GM18511 (cell line): Measurements from ENCODE around the gene CDK9.
"Not testable (repeated sequence)": the region's sequence is repeated elsewhere in the genome, so short reads cannot be mapped to it uniquely, and the experiment has no call there.

Experiments
- ATAC-seq: cut with Tn5 transposase; IDR thresholded peaks from one replicate; pipeline ENCODE4 v1.9.1; 2021; ENCODE audit warnings: mild to moderate bottlenecking, moderate library complexity; ENCODE audit not compliant: unreplicated experiment

The CDK9 gene

DNA sequence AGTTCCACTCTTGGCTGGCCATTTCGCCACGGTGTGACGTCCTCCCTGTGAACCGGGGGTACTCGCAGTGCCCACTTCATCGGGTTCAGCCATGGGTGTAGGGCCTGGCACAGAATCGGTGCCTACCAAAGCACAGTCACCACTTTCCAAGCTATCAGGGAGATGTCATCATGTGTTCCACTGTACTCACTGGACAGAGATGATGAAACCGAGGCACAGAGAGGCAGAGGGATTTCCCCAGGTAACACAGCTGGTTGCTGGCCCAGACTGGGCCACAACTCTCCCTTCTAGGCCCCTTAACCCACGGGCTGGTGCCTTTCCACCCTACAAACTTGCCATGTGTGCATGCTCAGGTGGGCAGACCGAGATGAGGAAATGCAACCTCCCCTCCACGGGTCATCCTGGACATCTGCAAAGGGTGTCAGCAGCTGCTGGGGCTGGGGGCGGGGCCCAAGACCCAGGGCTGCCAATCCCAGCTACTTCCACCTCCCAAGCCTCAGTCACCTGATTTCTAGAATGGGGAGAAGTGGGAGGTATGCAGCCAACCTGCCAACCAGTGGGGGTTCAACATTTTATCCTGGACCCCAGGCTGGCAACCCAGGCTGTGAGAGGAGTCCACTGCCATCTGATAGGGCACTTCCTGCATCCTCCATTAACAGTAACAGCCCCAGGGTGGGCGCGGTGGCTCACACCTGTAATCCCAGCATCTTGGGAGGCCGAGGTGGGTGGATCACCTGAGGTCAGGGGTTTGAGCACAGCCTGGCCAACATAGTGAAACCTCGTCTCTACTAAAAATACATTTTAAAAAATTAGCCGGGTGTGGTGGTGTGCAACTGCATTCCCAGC, 6.5 kb upstream of the CDK9 start:
- peak; percentile 66 for ATAC-seq

DNA sequence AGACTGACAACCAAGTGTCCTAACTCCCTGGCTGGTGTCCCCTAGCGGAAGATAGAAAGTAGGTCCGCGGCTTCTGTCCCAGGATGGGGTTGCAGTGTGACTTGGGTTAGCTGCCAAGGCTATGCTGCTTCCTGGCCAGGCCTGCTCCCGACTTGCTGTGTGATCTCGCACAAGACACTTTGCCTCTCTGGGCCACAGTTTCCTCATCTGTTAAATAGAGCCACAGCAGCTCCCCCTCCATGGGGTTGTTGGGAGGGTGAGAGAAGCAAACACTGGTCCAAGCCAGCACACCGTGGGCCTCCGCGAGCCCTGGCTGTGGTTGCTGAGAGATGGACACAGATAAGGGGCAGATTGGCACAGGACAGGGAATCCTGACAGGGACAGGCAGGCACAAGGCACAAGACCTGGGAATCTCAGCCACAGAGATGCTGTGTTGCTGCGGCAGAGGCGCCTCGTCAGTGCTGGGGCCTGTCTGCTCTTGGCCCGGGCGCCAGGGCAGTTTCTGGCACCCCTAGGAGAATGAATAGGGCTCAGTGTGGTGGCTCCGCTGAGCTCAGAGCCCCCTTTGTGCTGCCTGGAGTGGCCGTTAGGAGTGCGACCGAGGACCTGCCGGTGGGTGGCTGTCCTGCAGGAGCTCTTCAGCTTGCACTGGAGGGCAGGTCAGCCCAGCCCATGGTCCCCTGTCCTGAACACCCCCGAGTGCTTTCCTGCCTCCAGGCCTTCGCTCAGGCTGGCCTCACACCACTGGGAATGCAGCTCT, 5.5 kb upstream of the CDK9 start:
- ATAC-seq: no peak

DNA sequence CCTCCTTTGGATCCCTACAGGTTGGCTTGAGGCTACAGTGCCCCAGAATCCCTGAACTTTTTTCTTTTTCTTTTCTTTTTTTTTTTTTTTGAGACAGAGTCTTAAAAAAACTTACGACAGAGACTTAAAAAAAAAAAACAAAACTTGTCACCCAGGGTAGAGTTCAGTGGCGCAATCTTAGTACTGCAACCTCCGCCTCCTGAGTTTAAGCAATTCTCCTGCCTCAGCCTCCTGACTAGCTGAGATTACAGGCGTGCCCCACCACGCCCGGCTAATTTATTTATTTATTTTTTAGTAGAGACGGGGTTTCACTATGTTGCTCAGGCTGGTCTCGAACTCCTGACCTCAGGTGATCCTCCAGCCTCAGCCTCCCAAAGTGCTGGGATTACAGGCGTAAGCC, 4.9 kb upstream of the CDK9 start:
- ATAC-seq: not testable (repeated sequence)

DNA sequence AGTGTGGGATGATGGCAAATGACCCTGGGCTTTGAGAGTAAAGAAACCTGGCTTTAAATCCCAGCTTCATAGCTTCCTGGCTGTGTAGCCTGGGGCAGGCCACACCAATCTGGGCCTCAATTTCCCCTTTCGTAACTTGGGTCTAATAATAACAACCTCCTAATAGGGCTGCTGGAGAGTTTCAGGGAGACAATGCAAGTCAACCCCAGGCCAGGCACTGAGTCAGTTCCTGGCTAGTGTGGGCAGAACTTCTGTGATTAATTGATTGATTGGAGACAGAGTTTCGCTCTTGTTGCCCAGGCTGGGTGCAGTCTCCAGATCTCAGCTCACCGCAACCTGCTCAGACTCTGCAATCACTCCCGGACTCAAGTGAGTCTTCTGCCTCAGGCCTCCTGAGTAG, 4.0 kb upstream of the CDK9 start:
- no peak for ATAC-seq

DNA sequence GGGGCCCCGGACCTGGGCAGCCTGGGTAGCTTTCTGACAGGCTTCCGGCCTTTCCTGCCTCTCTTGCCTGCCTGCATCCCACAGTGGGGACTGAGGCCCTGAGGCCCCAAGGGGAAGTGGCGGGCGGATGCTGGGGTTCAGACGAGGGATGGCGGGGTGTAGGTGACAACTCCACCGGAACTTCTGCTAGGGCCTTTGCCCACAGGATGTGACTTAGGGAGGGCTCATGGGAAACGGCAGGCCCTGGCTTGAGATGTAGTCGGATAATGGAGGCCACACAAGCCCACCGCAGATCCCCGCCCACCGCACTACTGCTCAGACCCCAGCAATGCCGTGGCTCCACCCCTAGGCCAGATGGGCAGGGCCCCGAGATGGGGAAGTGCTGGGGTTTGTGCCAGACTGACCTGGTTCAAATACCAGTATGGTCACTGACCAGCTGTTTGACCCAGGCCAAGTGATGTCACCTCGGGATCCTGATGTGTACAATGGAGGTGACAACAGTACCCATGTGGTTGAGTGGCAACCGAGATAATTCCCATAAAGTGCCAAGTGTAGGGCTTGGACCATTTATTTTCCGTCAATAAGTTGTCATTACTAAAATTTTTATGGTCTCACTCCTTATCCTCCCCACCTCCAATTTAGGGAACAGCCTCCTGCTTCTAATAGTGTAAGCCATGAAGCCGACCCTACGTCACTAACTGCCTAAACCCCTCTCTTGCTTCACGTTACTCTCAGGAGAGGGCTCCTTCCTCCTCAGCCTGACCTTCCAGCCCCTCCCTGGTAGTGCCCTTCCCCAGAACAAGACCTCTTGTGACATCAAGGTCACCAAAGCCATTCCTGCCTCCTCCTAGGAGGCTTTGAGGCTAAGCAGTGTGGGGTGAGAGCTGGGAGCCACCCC, 2.5 kb upstream of the CDK9 start:
- no peak for ATAC-seq

DNA sequence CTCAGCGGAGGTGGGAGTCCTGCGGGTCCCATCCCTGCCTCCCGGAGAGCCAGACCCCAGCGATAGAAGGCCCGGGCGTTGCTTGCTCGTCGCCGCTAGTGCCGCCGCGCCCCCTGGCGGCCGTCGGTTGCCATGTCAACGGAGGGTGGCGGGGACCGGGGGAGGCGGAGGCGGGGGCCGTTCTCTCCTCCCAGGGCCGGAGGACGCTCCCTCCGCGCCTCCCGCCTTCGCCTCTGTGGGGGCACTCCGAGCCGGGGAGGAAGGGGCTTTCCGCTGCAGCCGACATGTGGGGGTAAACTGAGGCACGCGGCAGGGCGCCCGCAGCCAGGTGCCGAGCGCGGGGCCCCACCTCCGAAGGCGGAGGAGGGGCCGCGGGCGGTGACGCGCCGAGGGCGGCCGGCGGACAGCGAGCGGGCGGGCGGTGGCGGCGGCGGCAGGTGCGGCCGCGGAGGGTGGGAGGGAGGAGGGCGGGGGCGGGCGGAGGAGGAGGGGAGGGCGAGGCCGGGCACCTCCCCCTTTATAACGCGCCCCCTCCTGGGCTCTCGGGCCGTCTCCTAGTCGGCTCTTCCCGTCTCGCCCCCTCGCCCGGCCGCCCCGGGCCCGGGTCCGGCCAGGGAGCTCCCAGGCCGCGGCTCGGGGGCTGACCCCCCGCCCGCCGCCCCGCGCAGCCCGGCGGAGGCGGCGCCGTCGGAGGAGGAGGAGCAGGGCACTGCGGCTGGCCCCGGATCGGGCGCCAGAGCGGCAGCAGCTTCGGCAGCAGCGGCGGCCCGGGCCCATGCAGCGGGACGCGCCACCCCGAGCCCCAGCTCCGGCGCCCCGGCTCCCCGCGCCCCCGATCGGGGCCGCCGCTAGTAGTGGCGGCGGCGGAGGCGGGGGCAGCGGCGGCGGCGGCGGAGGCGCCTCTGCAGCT, 556 bp upstream of the CDK9 start:
- ATAC-seq: peak; percentile 41

DNA sequence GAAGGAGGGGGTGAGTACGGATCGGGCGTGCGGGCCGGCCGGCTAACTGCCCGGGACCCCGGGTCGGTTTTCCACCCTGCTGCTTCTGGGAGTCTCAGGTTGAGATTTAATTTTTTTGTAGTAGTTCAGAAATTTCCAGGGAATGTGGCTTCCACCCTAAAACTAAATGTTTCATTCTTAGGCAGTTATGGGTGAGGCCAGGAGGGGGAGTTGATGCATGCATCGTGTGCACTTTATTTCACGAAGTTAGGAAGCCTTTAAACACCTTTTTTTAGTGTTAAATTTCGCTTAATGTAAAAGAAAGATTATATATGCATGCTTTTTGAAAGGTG, 905 bp downstream of the CDK9 start:
- ATAC-seq: no peak

DNA sequence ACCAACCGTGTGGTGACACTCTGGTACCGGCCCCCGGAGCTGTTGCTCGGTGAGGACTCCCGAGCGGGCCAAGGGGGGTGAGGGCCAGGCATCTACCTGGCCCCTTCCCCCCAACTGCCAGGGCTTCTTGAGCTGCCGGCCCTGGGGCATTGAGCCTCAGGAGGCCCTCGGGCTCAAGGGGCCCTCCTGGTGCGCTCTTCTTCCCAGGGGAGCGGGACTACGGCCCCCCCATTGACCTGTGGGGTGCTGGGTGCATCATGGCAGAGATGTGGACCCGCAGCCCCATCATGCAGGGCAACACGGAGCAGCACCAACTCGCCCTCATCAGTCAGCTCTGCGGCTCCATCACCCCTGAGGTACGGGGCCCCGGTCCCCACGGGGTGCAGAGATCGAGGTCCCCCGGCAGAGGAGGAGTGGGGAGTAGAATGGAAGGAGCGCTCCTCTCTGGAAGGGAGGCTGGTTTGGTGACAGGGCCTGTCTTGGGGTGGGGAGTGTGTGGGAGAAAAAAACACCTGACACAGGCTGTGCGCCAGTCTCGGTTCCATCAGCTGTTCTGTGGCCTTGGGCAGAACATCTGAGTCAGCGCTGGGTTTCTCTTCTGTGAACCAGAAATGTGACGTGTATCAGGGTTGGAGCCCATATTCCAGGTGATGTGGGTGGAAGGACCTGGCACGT, 2.6 kb downstream of the CDK9 start:
- no peak for ATAC-seq

DNA sequence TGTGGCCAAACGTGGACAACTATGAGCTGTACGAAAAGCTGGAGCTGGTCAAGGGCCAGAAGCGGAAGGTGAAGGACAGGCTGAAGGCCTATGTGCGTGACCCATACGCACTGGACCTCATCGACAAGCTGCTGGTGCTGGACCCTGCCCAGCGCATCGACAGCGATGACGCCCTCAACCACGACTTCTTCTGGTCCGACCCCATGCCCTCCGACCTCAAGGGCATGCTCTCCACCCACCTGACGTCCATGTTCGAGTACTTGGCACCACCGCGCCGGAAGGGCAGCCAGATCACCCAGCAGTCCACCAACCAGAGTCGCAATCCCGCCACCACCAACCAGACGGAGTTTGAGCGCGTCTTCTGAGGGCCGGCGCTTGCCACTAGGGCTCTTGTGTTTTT, 3.3 kb downstream of the CDK9 start:
- ATAC-seq: no peak

DNA sequence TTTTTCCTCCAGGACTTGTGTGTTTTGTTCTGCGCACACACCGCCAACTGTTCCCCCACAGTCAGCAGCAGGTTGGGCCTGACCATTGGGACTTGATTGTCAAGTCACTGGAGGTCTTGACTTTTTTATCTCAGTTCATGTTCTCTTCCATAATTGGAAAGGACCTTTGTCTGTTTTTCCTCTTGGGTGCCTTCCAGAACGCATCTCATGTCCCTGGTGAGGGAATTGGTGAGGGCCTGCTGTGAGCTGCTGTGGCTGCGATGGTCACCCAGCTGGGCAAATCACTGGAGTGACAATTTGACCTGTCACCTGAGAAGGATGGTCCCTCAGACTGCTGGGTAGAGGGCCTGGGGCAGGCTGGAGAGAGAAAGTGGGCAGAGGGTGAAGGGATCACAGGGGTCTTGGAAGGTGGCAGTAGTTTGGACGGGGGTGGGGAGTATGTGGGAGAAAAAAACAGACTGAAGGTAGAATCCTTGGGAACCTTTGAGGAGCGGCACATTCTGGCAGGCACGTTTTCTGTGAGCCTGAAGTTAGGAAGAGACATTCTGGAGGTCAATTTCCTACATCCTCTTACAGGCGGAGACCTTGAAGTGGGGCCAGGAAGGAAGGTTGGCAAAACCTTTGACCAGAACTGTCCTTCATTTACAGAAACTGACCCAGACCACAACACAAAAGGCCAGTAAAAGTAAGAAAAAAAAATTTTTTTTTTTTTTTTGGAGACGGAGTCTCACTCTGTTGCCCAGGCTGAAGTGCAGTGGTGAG, 4.4 kb downstream of the CDK9 start:
- ATAC-seq: no peak

DNA sequence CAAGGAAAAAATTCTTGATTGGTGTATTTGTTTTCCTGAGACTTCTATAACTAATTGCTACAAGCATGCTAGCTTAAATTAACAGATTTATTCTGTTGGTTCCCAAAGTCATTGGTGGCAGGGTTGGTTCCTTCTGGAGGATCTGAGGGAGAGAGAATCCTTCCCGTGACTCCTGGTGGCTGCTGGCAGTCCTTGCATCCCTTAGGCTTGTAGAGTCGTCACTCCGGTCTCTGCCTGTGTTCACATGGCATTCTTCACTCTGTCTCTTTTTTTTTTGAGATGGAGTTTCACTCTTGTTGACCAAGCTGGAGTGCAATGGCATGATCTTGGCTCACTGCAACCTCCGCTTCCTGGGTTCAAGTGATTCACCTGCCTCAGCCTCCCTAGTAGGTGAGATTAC, 5.3 kb downstream of the CDK9 start:
- ATAC-seq: no peak

DNA sequence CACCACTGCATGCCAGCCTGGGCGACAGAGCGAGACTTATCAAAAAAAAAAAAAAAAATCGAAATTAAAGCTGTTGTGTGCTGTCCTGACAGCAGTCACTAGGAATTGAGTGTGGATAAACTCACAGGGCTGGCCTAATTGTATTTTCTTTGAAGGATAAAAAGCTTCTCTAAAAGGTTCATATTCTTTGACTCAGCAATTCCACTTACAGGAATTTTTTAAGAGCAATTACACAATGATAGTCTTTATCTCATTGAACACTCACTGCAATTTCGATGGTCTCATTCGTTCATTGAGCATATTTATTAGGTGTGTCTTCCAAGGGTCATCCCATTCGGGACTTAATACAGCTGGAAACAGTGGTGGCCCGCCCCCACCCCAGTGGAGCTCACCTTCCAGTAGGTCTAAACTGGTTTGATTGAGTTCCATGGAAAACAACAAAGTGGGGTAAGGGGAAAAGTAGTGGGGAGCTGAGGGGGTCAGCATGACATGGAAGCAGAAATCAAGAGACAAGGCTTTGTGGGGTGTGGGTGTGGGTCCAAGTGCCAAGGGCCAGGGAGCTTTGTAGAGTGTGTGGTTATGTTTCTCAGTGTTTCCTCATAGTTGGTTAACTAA, 6.7 kb downstream of the CDK9 start:
- ATAC-seq: no peak

DNA sequence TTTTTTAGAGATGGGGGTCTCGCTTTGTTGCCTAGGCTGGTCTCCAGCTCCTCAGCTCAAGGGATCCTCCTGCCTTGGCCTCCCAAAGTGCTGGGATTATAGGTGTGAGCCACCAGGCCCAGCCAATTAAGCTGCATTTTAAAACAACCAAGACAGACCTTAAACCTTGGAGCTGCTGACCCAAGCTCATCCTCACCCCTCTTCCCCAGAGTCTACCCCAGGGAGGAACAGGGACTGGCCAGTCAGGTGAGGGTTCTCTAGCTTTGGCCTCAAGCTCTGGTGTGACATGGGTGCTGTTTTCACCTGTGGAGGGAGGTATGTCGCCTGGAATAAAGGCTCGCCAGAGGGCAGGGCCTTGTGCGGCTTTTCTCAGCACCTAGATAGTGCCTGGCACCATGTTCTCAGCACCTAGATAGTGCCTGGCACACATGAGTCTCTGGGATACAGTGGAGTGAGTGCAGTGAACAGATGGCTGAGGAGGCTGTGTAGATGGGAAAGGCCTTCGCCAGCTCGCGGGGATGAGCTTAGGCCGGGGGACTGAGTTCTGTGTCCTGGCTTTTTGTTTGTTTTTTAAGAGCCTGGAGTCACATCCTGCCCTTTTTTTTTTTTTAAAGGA, 7.4 kb downstream of the CDK9 start:
- no peak for ATAC-seq

DNA sequence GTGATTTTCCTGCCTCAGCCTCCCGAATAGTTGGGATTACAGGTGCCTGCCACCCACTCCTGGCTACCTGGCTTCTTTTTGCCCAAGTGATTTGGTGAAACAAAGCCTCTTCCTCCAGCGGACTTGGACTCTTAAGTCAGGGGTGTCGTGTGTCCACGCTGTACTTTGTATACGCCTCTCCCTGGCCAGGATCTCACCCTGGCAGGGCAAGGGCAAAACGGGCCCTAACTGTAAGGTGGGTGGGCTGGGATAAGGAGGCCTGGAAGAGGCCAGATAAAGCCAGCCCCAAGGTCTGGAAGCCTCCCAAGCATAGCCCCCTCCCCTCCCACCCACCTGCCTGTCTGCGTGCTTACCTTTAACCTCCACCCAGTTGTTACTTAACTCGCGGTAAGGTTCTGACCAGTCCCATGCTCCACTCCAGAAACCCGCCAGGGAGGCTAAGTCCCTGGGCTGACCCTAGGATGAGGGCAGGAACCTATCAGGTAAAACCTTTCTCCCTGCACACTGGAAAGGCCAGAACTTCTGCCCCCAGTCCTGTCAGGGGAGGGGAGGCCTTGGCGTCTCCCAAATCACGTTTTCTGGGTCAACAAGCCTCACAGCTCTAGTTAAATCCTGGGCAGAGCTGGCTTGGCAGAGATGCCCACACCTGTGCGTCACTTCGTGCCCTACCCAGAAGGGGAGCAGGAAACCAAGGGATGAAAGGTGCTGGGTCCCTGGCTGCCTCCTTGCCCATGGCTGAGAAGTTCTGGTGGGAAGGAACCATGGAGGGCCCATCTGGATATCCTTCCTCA, 8.4 kb downstream of the CDK9 start:
- no peak for ATAC-seq

DNA sequence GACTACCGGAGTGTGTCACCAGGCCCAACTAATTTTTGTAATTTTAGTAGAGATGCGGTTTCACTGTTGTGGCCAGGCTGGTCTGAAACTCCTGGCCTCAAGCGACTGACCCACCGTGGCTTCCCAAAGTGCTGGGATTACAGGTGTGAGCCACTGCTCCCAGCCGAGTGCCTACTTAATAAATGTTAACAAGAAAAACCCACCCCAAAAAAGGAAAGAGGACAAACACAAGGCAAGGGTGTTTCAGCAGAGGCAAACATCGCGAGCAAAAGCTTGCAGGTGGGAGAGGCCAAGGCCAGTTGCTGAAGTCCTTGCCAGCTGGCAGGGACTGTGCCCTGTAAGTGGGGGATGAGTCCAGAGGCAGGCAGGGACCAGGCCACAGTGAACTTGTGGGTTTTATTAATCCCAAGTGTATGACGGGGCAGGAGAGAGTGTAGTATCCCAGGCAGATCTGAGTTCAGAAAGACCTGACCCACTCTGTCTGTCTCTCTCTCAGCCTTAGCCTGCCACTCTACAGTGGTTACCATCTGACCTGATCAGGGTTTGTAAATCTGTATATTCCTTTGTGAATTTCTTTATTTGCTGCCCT, 10.5 kb downstream of the CDK9 start:
- ATAC-seq: no peak

DNA sequence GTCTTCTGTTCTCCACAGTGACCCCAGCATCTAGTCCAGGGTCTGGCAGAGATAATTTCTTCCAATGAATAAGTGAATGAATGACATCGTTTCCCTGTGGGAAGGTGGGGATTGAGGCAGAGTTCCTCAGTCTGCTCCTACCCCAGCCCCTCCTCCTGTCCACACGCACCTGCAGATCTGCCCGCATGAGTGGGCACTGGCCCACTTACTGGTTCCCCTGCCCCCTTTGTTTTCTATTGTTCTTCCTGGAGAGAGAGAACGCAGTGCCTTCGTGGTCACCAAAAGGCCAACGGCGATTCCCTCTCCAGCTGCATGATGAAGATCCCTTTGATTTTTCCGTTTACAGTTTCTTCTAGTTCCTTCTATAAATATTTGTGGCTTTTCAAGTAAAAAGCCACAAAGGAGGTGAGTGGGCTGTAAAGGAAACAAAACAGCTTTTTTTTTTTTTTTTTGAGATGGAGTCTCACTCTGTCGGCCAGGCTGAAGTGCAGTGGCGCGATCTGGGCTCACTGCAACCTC, 11.1 kb downstream of the CDK9 start:
- no peak for ATAC-seq
